ENCODE results near the gene TLE1. TPM values are rescaled to one million over a fixed set of nuclear protein-coding genes. Genes with fewer than 3 reads are reported as not detected.

Gene TLE1
- total and polyA plus RNA-seq, 4 donors, result 20.9 to 39.9 (median 31.8) TPM

DNA sequence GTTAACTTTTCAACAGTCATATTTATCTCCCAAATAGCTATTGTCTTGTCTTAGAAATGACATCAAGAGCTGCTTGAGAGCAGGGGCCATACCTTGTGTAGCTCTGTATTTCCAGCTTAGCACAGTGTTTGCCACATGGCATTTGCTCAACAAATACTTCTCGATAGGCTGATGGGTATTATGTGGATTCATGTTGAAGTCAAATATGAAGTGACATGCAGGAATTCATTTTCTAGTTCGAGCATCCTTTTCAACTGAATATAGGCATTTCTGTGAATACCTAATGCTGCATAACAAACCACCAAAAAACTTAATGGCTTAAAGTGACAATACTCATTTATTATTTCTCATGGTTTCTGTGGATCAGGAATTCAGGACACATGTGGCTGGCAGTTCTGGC lies 125.6 kb downstream of the TLE1 start:
- H3K36me3 ChIP-seq (ENCODE audit: control insufficient read depth in 1 of 2, insufficient read depth in 2 of 2, low read length in 1 of 2), result no peaks in the 10 kb centered on the region
- no peak for ATAC-seq (ENCODE audit: low FRiP score)
- WGBS, 2 donors, result 93 to 95% methylated on average over 2 of the region's 2 CpGs
- intact Hi-C loops (cut with DNase I), result no loop called here
- DNase-seq, result no peak
- H3K27me3 ChIP-seq (ENCODE audit: control insufficient read depth in 1 of 2, insufficient read depth in 2 of 2, low read length in 1 of 2), result no peaks in the 10 kb centered on the region
- no peak overlapping the region for H3K4me3 ChIP-seq (ENCODE audit: low read length in 2 of 2)
- peaks cover 0 to 5% of the 10 kb centered on the region in 2 donors for H3K4me1 ChIP-seq (ENCODE audit: control insufficient read depth in 1 of 2, insufficient read depth in 2 of 2, low read length in 2 of 2)
- no peak overlapping the region for H3K27ac ChIP-seq (ENCODE audit: low read depth in 1 of 2, low read length in 2 of 2)
- H3K9me3 ChIP-seq (ENCODE audit: control insufficient read depth, low read length), result no peaks in the 10 kb centered on the region

DNA sequence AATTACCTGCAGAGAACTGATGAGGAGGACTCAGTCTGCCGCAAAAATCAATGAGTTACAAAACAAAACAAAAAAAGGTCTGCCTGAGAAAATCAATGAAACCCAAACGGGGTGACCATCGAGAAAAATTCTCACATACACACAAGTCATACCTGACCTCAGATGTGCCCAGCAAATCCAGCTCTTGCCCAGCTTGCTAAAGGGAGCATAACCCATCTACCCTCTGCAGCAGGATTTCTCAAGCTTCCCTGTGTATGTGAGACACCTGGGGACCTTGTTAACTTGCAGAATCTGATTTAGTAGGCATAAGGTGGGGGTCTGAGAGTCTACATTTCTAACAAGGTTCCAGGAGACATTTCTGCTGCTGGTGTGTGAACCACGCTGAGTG lies 126.3 kb downstream of the TLE1 start:
- no peaks in the 10 kb centered on the region for H3K9me3 ChIP-seq (ENCODE audit: control insufficient read depth, low read length)
- 94 to 95% methylated on average over 4 of the region's 4 CpGs for WGBS, 2 donors
- intact Hi-C loops (cut with DNase I), result no loop called here
- ATAC-seq (ENCODE audit: low FRiP score) (no peak), DNase-seq (no peak)
- H3K4me1 ChIP-seq (ENCODE audit: control insufficient read depth in 1 of 2, insufficient read depth in 2 of 2, low read length in 2 of 2), result peaks cover 0 to 8% of the 10 kb centered on the region in 2 donors
- no peak overlapping the region for H3K4me3 ChIP-seq (ENCODE audit: low read length in 2 of 2)
- no peaks in the 10 kb centered on the region for H3K36me3 ChIP-seq (ENCODE audit: control insufficient read depth in 1 of 2, insufficient read depth in 2 of 2, low read length in 1 of 2)
- no peaks in the 10 kb centered on the region for H3K27me3 ChIP-seq (ENCODE audit: control insufficient read depth in 1 of 2, insufficient read depth in 2 of 2, low read length in 1 of 2)
- H3K27ac ChIP-seq (ENCODE audit: low read depth in 1 of 2, low read length in 2 of 2), result no peak overlapping the region

DNA sequence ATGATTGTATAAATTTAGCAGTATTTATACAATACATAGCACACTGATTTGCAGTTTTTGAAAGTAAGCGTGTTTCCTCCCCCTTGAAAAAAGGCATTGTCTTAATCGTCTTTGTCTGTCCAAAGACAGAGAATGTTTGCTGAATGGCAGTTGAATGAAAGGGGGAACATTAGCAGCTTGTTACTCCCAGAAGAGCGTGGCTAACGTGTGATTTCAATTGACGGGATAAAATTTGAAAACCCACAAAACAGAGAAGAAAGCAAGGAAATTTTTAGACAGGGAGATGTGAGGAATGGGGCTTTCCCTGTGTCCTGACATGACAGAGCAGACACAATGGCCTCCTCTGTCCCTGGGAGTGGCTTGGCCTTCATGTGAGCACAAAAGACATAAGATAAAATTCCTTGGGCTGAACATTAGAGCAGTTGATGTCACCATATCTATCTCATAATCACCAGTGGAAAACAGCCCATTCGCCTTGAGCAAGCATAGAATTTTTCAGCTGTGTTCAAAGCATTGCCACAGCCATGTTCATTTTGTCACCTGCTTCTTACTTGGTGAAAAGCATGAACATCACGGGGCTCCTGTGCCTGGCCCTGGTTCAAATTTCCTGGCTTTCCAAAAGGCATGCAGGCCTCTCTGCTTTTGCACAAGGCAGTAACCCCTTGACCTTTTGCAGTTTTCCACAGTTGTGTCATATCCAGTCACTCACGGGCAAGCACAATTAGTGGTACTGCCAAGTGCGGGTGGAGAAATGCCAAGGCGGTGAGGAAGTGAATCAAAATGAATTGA lies 126.9 kb downstream of the TLE1 start:
- peak in 1 of 2 donors; percentile 76 for DNase-seq
- H3K4me1 ChIP-seq (ENCODE audit: control insufficient read depth in 1 of 2, insufficient read depth in 2 of 2, low read length in 2 of 2), result peaks cover 0 to 8% of the 10 kb centered on the region in 2 donors
- H3K4me3 ChIP-seq (ENCODE audit: low read length in 2 of 2), result no peak overlapping the region
- no peaks in the 10 kb centered on the region for H3K27me3 ChIP-seq (ENCODE audit: control insufficient read depth in 1 of 2, insufficient read depth in 2 of 2, low read length in 1 of 2)
- H3K9me3 ChIP-seq (ENCODE audit: control insufficient read depth, low read length), result no peaks in the 10 kb centered on the region
- intact Hi-C loops (cut with DNase I), result no loop called here
- H3K27ac ChIP-seq (ENCODE audit: low read depth in 1 of 2, low read length in 2 of 2), result no peak overlapping the region
- 87 to 88% methylated on average over 10 of the region's 10 CpGs for WGBS, 2 donors
- H3K36me3 ChIP-seq (ENCODE audit: control insufficient read depth in 1 of 2, insufficient read depth in 2 of 2, low read length in 1 of 2), result no peaks in the 10 kb centered on the region
- no peak for ATAC-seq (ENCODE audit: low FRiP score)

DNA sequence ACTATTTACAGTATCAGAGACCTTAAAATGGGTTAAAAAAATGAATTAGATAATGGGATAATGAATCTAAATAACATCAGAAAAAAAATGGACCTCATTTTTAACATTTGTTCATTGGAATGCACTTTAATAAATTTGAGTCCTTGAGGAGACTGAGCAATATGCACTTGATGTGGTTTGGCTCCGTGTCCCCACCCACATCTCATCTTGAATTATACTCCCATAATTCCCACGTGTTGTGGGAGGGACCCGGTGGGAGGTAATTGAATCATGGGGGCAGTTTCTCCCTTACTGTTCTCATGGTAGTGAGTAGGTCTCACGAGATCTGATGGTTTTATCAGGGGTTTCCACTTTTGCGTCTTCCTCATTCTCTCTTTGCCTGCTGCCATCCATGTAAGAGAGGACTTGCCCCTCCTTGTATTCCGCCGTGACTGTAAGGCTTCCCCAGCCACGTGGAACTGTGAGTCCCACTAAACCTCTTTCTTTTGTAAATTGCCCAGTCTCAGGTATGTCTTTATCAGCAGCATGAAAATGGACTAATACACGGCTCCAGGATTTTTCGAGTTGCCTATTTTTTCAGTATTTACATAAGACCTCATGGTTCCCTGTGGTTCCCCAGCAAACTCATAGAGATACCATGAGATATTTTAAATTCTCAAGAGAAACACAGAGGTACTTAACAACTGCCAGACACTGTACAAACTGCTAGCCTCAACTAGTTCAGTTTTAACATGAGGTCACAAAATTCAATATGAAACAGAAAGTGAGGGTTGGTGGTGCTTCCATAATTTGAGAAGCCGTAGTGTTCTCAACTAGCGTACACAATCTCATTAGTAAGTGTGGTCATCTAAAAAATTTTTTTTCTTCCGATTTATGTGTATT lies 128.3 kb downstream of the TLE1 start:
- no peak for DNase-seq
- Histone ChIP-seq H3K4me3 (ENCODE audit: low read length in 2 of 2) (no peak overlapping the region), H3K27ac (ENCODE audit: low read depth in 1 of 2, low read length in 2 of 2) (no peak overlapping the region), H3K9me3 (ENCODE audit: control insufficient read depth, low read length) (no peaks in the 10 kb centered on the region), H3K27me3 (ENCODE audit: control insufficient read depth in 1 of 2, insufficient read depth in 2 of 2, low read length in 1 of 2) (no peaks in the 10 kb centered on the region), H3K4me1 (ENCODE audit: control insufficient read depth in 1 of 2, insufficient read depth in 2 of 2, low read length in 2 of 2) (peaks cover 0 to 8% of the 10 kb centered on the region in 2 donors), H3K36me3 (ENCODE audit: control insufficient read depth in 1 of 2, insufficient read depth in 2 of 2, low read length in 1 of 2) (no peaks in the 10 kb centered on the region)
- ATAC-seq (ENCODE audit: low FRiP score), result no peak
- intact Hi-C loops (cut with DNase I), result no loop called here
- 80 to 83% methylated on average over 13 of the region's 13 CpGs for WGBS, 2 donors

GRCh38 chr9:81559709-81560108 lies 129.6 kb downstream of the TLE1 start:
- 62 to 64% methylated on average over 4 of the region's 4 CpGs for WGBS, 2 donors
- Histone ChIP-seq H3K4me1 (ENCODE audit: control insufficient read depth in 1 of 2, insufficient read depth in 2 of 2, low read length in 2 of 2) (peaks cover 0 to 8% of the 10 kb centered on the region in 2 donors), H3K27me3 (ENCODE audit: control insufficient read depth in 1 of 2, insufficient read depth in 2 of 2, low read length in 1 of 2) (no peaks in the 10 kb centered on the region), H3K27ac (ENCODE audit: low read depth in 1 of 2, low read length in 2 of 2) (no peak overlapping the region), H3K9me3 (ENCODE audit: control insufficient read depth, low read length) (no peaks in the 10 kb centered on the region), H3K4me3 (ENCODE audit: low read length in 2 of 2) (no peak overlapping the region), H3K36me3 (ENCODE audit: control insufficient read depth in 1 of 2, insufficient read depth in 2 of 2, low read length in 1 of 2) (no peaks in the 10 kb centered on the region)
- ATAC-seq (ENCODE audit: low FRiP score), result no peak
- no peak for DNase-seq
- intact Hi-C loops (cut with DNase I), result no loop called here

DNA sequence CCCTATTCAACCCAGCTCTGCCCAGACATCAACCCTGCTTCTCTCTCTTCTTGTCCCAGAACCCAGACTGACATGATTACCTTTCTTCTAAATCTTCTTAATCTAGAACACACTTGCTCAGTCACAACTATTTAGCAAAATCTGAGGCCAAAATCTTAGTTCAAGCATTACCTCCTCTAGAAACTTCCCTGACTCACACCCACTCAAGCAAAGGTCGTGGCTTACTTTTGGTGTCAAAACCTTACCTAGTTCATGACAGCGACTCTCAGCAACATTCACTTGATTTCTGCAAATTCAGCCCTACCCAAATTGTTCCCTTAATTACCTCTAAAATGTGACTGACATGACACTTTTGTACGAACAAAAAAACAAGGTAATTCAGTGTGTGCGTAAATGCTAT lies 130.2 kb downstream of the TLE1 start:
- intact Hi-C loops (cut with DNase I), result no loop called here

GRCh38 chr9:81558091-81558830 lies 131.1 kb downstream of the TLE1 start:
- intact Hi-C loops (cut with DNase I), result no loop called here
- Histone ChIP-seq H3K27me3 (ENCODE audit: control insufficient read depth in 1 of 2, insufficient read depth in 2 of 2, low read length in 1 of 2) (no peaks in the 10 kb centered on the region), H3K4me1 (ENCODE audit: control insufficient read depth in 1 of 2, insufficient read depth in 2 of 2, low read length in 2 of 2) (peaks cover 0 to 8% of the 10 kb centered on the region in 2 donors), H3K9me3 (ENCODE audit: control insufficient read depth, low read length) (no peaks in the 10 kb centered on the region), H3K4me3 (ENCODE audit: low read length in 2 of 2) (no peak overlapping the region), H3K36me3 (ENCODE audit: control insufficient read depth in 1 of 2, insufficient read depth in 2 of 2, low read length in 1 of 2) (no peaks in the 10 kb centered on the region), H3K27ac (ENCODE audit: low read depth in 1 of 2, low read length in 2 of 2) (peak overlapping the region in 1 of 2 donors; percentile 3)
- WGBS, 2 donors, result 12 to 19% methylated on average over 6 of the region's 6 CpGs
- DNase-seq (no peak), ATAC-seq (ENCODE audit: low FRiP score) (peak; percentile 86)

More for the DNA sequence above, 130.2 kb downstream of the TLE1 start:
- WGBS, 2 donors, result 97% methylated on average over 4 of the region's 4 CpGs
- Histone ChIP-seq H3K9me3 (ENCODE audit: control insufficient read depth, low read length) (no peaks in the 10 kb centered on the region), H3K27me3 (ENCODE audit: control insufficient read depth in 1 of 2, insufficient read depth in 2 of 2, low read length in 1 of 2) (no peaks in the 10 kb centered on the region), H3K4me3 (ENCODE audit: low read length in 2 of 2) (no peak overlapping the region), H3K4me1 (ENCODE audit: control insufficient read depth in 1 of 2, insufficient read depth in 2 of 2, low read length in 2 of 2) (peaks cover 0 to 8% of the 10 kb centered on the region in 2 donors), H3K36me3 (ENCODE audit: control insufficient read depth in 1 of 2, insufficient read depth in 2 of 2, low read length in 1 of 2) (no peaks in the 10 kb centered on the region), H3K27ac (ENCODE audit: low read depth in 1 of 2, low read length in 2 of 2) (no peak overlapping the region)
- ATAC-seq (ENCODE audit: low FRiP score) (no peak), DNase-seq (no peak)

- Histone ChIP-seq H3K4me1 (ENCODE audit: control insufficient read depth in 1 of 2, insufficient read depth in 2 of 2, low read length in 2 of 2) (peaks cover 0 to 6% of the 10 kb centered on the region in 2 donors), H3K27ac (ENCODE audit: low read depth in 1 of 2, low read length in 2 of 2) (no peak overlapping the region), H3K9me3 (ENCODE audit: control insufficient read depth, low read length) (no peaks in the 10 kb centered on the region), H3K27me3 (ENCODE audit: control insufficient read depth in 1 of 2, insufficient read depth in 2 of 2, low read length in 1 of 2) (peaks cover 0 to 2% of the 10 kb centered on the region in 2 donors), H3K36me3 (ENCODE audit: control insufficient read depth in 1 of 2, insufficient read depth in 2 of 2, low read length in 1 of 2) (no peaks in the 10 kb centered on the region), H3K4me3 (ENCODE audit: low read length in 2 of 2) (no peak overlapping the region)
- 62 to 71% methylated on average over 2 of the region's 2 CpGs for WGBS, 2 donors
- DNase-seq, result no peak
- peak; percentile 49 for ATAC-seq (ENCODE audit: low FRiP score)
- intact Hi-C loops (cut with DNase I), result no loop called here
These were observed 131.8 kb downstream of the TLE1 start for GRCh38 chr9:81557452-81558090.

Data from aorta (tissue), 5 donors.